HG02973 (cell line): ENCODE data around the gene KRT20.

Experiments used
- ATAC-seq: cut with Tn5 transposase; IDR thresholded peaks from one replicate; pipeline ENCODE4 v1.9.1; 2021; ENCODE audit warnings: moderate library complexity; ENCODE audit not compliant: unreplicated experiment

Gene KRT20

DNA sequence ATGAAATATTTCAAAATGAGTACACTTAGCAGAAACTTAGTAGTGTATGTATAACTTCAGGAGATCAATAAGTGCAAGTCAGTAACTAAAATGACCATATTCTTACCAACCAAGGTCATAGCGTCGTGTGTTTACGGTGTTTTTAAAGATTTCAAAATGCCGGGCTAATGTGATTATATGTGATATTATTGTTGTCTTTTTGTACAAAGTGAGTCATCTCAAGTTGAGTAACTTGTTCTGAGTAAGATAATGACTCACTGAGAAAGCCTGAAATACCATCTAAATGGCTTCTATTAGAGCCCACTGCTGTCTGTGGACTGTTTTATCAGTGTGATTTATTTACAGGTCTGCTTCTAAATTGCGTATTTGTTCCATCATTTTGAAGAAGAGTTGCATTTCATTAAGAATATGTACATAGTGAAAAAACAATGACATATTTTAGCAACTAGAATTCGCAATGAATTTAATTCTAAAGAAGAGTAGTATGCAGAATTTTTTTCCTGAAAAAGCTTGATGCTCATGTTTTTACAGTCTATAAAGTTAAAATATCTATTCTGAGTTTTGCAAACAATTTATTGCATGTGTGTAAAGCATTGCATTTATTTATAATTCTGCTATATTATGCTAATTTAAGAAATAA lies 30.7 kb downstream of the KRT20 start:
- ATAC-seq: no peak

DNA sequence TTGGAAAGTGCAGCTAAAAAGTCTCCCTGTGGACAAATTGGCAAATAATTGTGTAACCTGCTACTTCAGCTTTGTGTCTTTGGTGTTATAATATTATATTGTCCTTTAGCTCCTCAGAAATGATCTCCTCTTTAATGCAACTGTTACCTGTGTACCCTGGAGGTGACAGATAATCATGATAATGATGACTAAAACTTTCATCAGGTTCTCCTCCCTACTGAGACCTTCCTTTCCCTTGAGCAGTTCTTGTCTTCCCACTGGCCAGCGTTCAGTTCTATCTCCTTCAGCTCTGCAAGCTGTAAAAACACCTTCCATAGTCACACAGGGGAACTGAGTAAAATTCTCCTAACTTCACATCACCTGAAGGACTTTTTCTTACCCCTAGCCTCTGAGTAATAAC lies 32.7 kb downstream of the KRT20 start:
- ATAC-seq: no peak

- no peak for ATAC-seq
Observed at GRCh38 chr17:40850293-40850972, 34.6 kb downstream of the KRT20 start.

DNA sequence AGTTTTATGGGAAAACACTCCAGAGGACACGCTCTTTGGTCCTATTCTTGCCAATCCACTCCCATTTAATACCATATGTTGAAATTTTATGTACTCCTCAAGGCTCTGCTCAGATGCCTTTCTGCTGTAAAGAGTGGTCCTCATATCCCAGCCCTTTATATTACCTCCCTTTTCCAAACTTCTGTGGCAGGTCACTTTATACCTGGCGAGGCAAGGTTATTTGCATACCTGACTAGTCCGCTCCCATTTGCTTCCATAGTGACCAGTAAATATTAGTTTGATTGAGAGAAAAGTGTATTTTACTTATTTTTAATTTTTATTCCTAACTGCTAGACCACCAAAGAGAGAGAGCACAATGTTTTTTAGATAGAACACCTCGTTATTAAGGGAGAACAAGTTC lies 35.3 kb downstream of the KRT20 start:
- no peak for ATAC-seq

DNA sequence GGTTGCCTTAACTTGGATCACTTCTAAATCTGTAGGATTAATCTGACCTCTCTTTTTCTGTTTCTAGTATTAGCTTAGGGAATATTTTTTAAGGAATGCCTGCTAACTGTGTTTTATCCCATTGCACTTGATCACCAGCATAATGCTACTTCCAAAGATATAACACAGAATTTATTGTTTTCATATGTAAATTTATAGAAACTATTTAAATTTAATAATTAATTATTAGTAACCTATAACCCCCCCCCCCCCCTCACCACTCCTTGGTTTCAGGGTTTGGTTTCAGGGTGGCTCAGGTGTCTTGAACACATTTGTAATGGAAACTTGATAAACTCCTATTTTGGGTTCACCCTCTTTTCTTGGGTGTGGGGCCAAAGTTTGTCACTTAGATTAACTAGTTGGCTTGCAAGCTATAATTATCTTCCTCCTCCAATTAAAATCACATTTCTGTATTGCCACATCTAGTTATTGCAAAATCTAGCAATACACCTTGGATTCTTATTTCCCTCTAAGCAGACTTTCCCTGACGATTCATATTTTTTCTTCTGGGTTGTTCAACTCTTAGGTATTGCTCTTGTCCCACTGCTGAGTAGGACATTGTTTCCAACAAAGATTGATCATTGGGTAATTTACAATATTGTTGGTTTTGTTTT lies 36.3 kb downstream of the KRT20 start:
- ATAC-seq: no peak

- no peak for ATAC-seq
Observed at GRCh38 chr17:40846515-40847144, 38.4 kb downstream of the KRT20 start.

DNA sequence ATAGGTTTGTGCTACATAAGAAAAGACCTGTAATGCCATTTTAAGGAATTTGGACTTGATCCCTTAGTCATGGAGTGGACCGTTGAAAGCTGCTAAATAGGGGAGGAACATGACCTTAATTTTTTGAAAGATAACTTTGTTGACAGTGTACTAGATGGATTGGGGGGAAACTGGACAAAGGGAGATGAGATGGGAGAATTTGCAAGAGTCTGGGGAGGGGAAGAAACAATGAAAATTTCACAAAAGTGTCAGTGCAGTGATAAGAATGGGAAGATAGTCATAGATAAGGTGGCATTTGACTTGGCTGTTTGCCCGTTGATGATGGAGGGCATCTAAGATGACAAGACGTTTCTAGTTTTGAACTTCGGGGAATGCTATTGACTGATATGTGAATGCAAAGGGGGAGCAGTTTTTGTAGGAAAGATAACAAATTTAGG lies 40.4 kb downstream of the KRT20 start:
- no peak for ATAC-seq

GRCh38 chr17:40843242-40843641 lies 41.8 kb downstream of the KRT20 start:
- no peak for ATAC-seq

- ATAC-seq: no peak
Observed at GRCh38 chr17:40841246-40841645, 43.8 kb downstream of the KRT20 start.

DNA sequence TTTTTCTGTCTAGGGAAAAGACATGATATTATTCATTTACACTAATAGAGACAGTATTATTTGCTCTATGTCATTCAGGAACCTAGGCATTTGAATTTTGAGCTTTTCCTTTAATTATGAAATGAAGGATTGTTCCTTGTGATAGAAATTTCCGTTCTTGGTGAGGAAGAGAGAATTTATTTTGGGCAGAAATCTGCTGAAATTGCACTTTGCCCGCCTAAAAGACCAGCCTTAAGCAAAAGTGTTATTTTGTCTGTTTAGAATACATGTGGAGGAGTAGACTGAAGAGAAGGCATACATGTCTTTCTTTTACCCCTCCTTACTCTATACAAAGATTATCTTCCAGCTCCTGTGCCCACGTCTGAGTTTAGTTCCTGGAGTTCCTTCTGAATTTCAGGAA lies 45.8 kb downstream of the KRT20 start:
- no peak for ATAC-seq

GRCh38 chr17:40836020-40836419 lies 49.0 kb downstream of the KRT20 start:
- no peak for ATAC-seq

DNA sequence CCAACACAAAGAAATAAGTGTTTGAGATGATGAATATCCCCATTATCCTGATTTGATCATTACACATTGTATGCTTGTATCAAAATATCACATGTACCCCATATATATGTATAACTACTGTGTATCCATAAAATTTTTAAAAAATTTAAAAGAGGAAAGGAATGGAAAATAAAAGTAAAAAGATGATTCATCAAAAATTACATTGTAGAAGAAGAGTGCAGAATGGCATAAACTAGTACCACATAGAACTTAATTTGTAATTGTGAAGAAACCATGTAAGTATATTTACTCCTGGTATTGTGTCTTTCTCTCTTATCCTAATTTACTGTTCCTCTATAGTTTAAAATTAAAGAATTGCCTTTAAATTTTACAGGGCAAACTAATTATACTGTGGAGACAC lies 51.2 kb downstream of the KRT20 start:
- ATAC-seq: no peak

- no peak for ATAC-seq
Observed at GRCh38 chr17:40832840-40833239, 52.2 kb downstream of the KRT20 start.

DNA sequence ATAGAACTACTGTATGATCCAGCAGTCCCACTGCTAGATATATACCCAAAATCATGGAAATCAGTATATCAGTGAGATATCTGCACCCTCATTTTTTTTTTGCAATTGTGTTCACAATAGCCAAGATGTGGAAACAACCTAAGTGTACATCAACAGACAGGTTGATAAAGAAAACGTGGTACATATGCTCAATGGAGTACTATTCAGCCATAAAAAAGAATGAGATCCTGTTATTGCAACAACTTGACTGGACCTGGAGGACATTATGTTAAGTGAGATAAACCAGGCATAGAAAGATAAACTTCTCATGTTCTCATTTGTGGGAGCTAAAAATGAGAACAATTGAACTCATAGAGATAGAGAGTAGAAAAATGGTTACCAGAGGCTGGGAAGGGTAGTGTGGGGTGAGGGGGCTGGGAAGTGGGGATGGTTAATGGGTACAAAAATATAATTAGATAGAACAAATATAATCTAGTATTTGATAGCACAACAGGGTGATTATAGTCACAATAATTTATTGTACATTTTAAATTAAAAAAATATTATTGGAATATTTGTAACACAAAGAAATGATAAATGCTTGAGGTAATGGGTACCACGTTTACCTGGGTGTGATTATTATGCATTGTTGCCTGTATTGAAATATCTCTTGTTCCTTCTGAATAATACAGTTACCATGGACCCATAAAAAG lies 54.8 kb downstream of the KRT20 start:
- ATAC-seq: no peak

DNA sequence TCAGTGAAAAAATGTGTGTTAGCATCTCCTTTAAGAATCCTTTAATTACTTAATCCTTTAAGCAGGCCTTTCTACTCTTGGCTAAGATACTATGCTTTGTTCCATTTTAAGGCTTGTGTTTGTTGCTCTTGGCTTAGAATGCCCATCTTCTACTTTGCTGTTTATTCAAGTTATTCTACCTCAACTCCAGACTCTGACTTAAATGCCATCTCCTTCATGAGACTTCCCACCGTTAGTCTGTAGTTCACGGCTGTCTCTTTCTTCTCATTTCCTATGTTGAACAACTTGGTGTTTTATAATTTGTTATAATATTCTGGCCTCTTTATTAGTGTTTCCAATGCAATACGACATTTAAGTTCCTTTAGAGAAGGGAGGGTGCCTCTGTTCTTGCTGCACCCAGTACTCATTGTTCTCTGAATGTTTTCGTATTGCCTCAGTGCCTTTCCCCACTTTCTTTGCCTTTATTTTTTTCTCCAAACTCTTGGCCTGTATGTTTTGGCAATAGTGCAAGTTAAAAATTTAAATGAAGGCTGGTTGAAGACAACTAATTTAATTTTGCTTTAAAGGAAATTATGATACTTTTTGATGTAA lies 56.5 kb downstream of the KRT20 start:
- ATAC-seq: no peak

- no peak for ATAC-seq
Observed at GRCh38 chr17:40827746-40828453, 57.1 kb downstream of the KRT20 start.
